ENCODE data around the gene LCMT1. TPM values are rescaled to one million over a fixed set of nuclear protein-coding genes. Genes with fewer than 3 reads are reported as not detected.

The LCMT1 gene
- total RNA-seq, 2 donors from 2014 or later: 49.0 to 74.7 TPM

DNA sequence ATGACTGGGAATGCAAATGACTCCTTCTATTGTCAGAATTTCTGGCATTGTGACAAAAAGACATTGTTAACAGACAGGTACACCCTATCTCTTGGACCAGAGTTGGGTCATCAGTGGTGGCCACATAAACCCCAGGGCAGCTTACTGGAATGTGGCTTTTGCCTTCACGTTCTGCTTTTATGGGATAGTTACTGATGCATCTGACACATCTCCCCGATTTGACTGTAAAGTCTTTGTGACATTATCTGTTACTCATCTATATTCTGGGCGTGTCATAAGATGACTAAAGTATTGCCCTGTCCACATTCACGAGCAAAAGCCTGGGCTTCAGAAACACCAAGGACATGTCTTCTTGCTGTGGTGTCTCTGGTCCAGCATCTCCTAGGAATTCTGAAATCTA is 86.5 kb downstream of the LCMT1 start:
- no peak overlapping the region for H3K27ac ChIP-seq
- no peaks in the 10 kb centered on the region for H3K36me3 ChIP-seq
- TF ChIP-seq POLR2AphosphoS5 (IDR thresholded peaks at IDR 0.05) (no peak), POLR2A (IDR thresholded peaks at IDR 0.05) (no peak)
- TF ChIP-seq, protein P1, sequence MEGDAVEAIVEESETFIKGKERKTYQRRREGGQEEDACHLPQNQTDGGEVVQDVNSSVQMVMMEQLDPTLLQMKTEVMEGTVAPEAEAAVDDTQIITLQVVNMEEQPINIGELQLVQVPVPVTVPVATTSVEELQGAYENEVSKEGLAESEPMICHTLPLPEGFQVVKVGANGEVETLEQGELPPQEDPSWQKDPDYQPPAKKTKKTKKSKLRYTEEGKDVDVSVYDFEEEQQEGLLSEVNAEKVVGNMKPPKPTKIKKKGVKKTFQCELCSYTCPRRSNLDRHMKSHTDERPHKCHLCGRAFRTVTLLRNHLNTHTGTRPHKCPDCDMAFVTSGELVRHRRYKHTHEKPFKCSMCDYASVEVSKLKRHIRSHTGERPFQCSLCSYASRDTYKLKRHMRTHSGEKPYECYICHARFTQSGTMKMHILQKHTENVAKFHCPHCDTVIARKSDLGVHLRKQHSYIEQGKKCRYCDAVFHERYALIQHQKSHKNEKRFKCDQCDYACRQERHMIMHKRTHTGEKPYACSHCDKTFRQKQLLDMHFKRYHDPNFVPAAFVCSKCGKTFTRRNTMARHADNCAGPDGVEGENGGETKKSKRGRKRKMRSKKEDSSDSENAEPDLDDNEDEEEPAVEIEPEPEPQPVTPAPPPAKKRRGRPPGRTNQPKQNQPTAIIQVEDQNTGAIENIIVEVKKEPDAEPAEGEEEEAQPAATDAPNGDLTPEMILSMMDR (IDR thresholded peaks at IDR 0.05): no peak
- H3K27me3 ChIP-seq (replicated peaks; ENCODE audit: insufficient read depth): no peaks in the 10 kb centered on the region
- no peaks in the 10 kb centered on the region for H3K4me1 ChIP-seq (replicated peaks)
- H3K4me3 ChIP-seq: no peak overlapping the region
- no peaks in the 10 kb centered on the region for H3K9me3 ChIP-seq
- WGBS: 42% methylated on average over 4 of the region's 4 CpGs
- intact Hi-C loops (cut with DNase I): no loop called here
- no peak for DNase-seq (ENCODE audit: low spot score)

DNA sequence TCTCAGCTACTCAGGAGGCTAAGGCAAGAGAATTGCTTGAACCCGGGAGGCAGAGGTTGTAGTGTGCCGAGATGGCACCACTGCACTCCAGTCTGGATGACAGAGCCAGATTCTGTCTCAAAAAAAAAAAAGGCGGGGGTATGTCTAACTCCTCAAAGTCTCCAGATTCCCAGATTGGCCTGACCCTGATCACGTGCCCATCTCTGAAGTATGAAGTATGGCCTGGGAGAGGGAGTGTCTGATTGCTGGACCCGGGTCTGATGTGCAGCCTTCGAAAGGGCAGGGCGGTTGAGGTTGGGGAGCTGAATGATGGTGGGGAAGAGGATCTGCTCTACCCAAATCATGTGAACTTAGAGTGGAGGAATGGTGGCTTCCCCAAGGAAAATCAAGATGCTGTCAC is 87.9 kb downstream of the LCMT1 start:
- intact Hi-C loops (cut with DNase I): no loop called here
- Histone ChIP-seq H3K4me3 (no peak overlapping the region), H3K9me3 (no peaks in the 10 kb centered on the region), H3K27ac (no peak overlapping the region), H3K4me1 (replicated peaks) (no peaks in the 10 kb centered on the region), H3K27me3 (replicated peaks; ENCODE audit: insufficient read depth) (no peaks in the 10 kb centered on the region), H3K36me3 (no peaks in the 10 kb centered on the region)
- 94% methylated on average over 7 of the region's 7 CpGs for WGBS
- no peak for DNase-seq (ENCODE audit: low spot score)
- TF ChIP-seq, protein P1 (IDR thresholded peaks at IDR 0.05): no peak
- TF ChIP-seq POLR2AphosphoS5 (IDR thresholded peaks at IDR 0.05) (no peak), POLR2A (IDR thresholded peaks at IDR 0.05) (no peak)

DNA sequence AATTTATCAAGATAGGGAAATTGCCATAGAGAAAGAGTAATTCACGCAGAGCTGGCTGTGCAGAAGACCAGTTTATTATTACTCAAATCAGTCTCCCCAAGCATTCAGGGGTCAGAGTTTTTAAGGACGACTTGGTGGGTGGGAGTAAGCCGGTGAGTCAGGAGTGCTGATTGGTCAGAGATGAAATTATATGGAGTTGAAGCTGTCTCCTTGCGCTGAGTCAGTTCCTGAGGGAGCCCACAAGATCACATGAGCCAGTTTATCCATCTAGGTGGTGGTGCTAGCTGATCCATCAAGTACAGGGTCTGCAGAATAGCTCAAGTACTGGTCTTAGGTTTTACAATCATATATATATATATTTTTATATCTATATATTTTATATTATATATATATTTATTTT is 99.2 kb downstream of the LCMT1 start:
- no peaks in the 10 kb centered on the region for H3K36me3 ChIP-seq
- H3K9me3 ChIP-seq: no peaks in the 10 kb centered on the region
- WGBS: 66% methylated on average over 4 of the region's 4 CpGs
- H3K4me3 ChIP-seq: no peak overlapping the region
- intact Hi-C loops (cut with DNase I): no loop called here
- no peak overlapping the region for H3K27ac ChIP-seq
- DNase-seq (ENCODE audit: low spot score): no peak
- no peaks in the 10 kb centered on the region for H3K4me1 ChIP-seq (replicated peaks)
- no peaks in the 10 kb centered on the region for H3K27me3 ChIP-seq (replicated peaks; ENCODE audit: insufficient read depth)
- TF ChIP-seq, protein P1 (IDR thresholded peaks at IDR 0.05): no peak
- no peak for TF ChIP-seq POLR2A (IDR thresholded peaks at IDR 0.05)
- TF ChIP-seq POLR2AphosphoS5 (IDR thresholded peaks at IDR 0.05): no peak

DNA sequence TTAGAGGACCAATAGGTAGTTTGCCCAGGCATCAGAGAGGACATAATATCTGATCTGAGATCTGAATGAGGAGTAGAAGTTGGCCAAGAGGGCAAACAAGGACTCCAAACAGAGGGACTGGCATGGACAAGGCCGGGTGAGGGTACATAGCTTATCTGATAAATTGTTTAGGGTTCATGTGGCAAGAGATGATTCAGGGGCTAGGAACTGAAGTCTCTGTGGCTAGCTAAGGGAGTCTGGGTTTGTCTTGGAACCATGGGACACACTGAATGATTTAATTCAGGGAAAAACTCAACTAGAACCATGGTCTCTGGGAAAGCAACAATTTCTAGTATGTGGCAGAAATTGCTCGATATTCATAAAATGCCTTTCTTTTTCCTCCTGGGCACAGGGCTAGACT is 101.1 kb downstream of the LCMT1 start:
- intact Hi-C loops (cut with DNase I): no loop called here
- H3K4me3 ChIP-seq: no peak overlapping the region
- DNase-seq (ENCODE audit: low spot score): no peak
- no peaks in the 10 kb centered on the region for H3K9me3 ChIP-seq
- 83% methylated on average over 2 of the region's 2 CpGs for WGBS
- no peaks in the 10 kb centered on the region for H3K4me1 ChIP-seq (replicated peaks)
- H3K27ac ChIP-seq: no peak overlapping the region
- H3K36me3 ChIP-seq: no peaks in the 10 kb centered on the region
- H3K27me3 ChIP-seq (replicated peaks; ENCODE audit: insufficient read depth): no peaks in the 10 kb centered on the region
- TF ChIP-seq POLR2AphosphoS5 (IDR thresholded peaks at IDR 0.05) (no peak), POLR2A (IDR thresholded peaks at IDR 0.05) (no peak)
- TF ChIP-seq, protein P1 (IDR thresholded peaks at IDR 0.05): no peak

DNA sequence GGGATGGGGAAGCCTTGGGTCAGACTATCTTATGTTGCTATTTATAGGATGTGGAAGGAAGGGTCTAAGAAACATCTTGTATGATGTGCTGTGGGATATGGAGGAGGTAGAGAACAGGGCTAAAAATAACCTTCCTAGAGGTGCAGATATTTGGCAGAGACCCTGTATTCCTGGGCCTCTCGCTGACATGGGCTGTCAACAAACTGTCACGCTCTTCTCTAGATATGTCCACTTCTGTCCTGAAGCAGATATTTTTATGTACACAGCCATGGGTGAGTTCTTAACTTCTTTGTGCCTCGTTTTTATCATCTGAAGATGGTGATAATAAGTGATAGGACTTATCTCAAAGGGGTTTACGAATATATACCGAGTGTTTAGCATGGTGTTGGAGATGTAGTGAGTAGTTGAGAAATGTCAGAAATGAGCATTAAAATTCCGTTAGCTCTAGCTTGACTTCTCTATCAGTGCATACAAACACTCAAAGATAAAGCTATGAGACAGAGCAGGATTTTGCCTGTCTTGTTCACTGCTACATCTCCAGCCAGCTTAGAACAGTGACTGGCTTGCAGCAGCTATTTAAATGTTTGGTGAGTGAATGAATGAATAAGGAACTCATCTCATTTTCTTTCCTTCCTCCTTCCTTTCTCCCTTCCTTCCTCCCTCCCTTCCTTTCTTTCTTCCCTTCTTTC is 102.3 kb downstream of the LCMT1 start:
- no peak for DNase-seq (ENCODE audit: low spot score)
- TF ChIP-seq POLR2AphosphoS5 (IDR thresholded peaks at IDR 0.05) (no peak), POLR2A (IDR thresholded peaks at IDR 0.05) (no peak)
- TF ChIP-seq, protein P1 (IDR thresholded peaks at IDR 0.05): no peak
- H3K4me3 ChIP-seq: no peak overlapping the region
- no peaks in the 10 kb centered on the region for H3K36me3 ChIP-seq
- WGBS: 63% methylated on average over 6 of the region's 6 CpGs
- H3K27ac ChIP-seq: no peak overlapping the region
- no peaks in the 10 kb centered on the region for H3K4me1 ChIP-seq (replicated peaks)
- H3K9me3 ChIP-seq: no peaks in the 10 kb centered on the region
- intact Hi-C loops (cut with DNase I): no loop called here
- H3K27me3 ChIP-seq (replicated peaks; ENCODE audit: insufficient read depth): no peaks in the 10 kb centered on the region

All from prostate gland (tissue), 2 donors.